IMR-90 (cell line): ENCODE results near the gene IQUB. TPM values are rescaled to one million over a fixed set of nuclear protein-coding genes. Genes with fewer than 3 reads are reported as not detected.
"Not testable (repeated sequence)": the region's sequence is repeated elsewhere in the genome, so short reads cannot be mapped to it uniquely, and the experiment has no call there.

Experiments
- ATAC-seq: fragments of 200-7000 bp; cut with Tn5 transposase; 2 replicates; pipeline ENCODE4 v1.9.1; 2020; ENCODE audit warnings: low read depth, mild to moderate bottlenecking, moderate library complexity
- BruUV-seq: library from RNA; stranded (reverse); fragments of 400-500 nt; replicated peaks from 2 replicates; lab custom pipeline; 2021; lab: Mats Ljungman, UMichigan
- CTCF ChIA-PET: fragments of 300-600 bp; formaldehyde crosslinking; extraction: SDS; loops from one replicate; lab custom pipeline; 2021; ENCODE audit warnings: antibody characterized with exemption; lab: Yijun Ruan, JAX
- POLR2A ChIA-PET: fragments of 300-600 bp; sonication (Branson Sonifier 250); formaldehyde crosslinking; loops from one replicate; lab custom pipeline; 2022; ENCODE audit warnings: antibody characterized with exemption; ENCODE audit not compliant: unreplicated experiment; lab: Charles Lee
- DNase-seq: peaks from one replicate; pipeline ENCODE4 v3.0.0; 2013
- H2AFZ ChIP-seq: replicated peaks from 2 replicates; pipeline ENCODE3; 2013; ENCODE audit warnings: low read length, mild to moderate bottlenecking; ENCODE audit not compliant: poor library complexity
- H2AK5ac ChIP-seq: 2 replicates; pipeline ENCODE4 v1.6.1; 2013; ENCODE audit warnings: low read depth, low read length, inconsistent platforms
- H2AK9ac ChIP-seq: replicated peaks from 2 replicates; pipeline ENCODE3; 2013; ENCODE audit warnings: mild to moderate bottlenecking, low read depth, low read length, moderate library complexity; ENCODE audit not compliant: poor library complexity
- H2BK120ac ChIP-seq: 2 replicates; pipeline ENCODE4 v1.6.1; 2013; ENCODE audit warnings: low read depth, low read length, inconsistent platforms
- H2BK15ac ChIP-seq: 3 replicates; pipeline ENCODE4 v1.6.1; 2013; ENCODE audit warnings: low read depth, low read length, inconsistent platforms
- H2BK20ac ChIP-seq: 2 replicates; pipeline ENCODE4 v1.6.1; 2013; ENCODE audit warnings: low read depth, mild to moderate bottlenecking, inconsistent platforms, low read length, moderate library complexity
- H2BK5ac ChIP-seq: 2 replicates; pipeline ENCODE4 v1.6.1; 2013; ENCODE audit warnings: mild to moderate bottlenecking, low read depth, low read length, inconsistent platforms; ENCODE audit not compliant: poor library complexity, severe bottlenecking
- H3K14ac ChIP-seq: replicated peaks from 2 replicates; pipeline ENCODE4 v1.6.1; 2013; ENCODE audit warnings: low read depth, low read length, inconsistent platforms
- H3K18ac ChIP-seq: 2 replicates; pipeline ENCODE4 v1.6.1; 2013; ENCODE audit warnings: low read depth, low read length, control low read depth
- H3K23ac ChIP-seq: 2 replicates; pipeline ENCODE4 v1.6.1; 2013; ENCODE audit warnings: low read depth, low read length, inconsistent platforms
- H3K27ac ChIP-seq: 2 replicates; pipeline ENCODE4 v1.5.1; 2013; ENCODE audit warnings: mild to moderate bottlenecking, control low read depth, low read length; ENCODE audit not compliant: insufficient read depth
- H3K27me3 ChIP-seq: 2 replicates; pipeline ENCODE4 v1.6.1; 2013; ENCODE audit warnings: low read length; ENCODE audit not compliant: control insufficient read depth, insufficient read depth
- H3K36me3 ChIP-seq: 2 replicates; pipeline ENCODE4 v1.6.1; 2013; ENCODE audit warnings: low read length, mixed read lengths; ENCODE audit not compliant: control insufficient read depth, insufficient read depth
- H3K4ac ChIP-seq: 2 replicates; pipeline ENCODE4 v1.6.1; 2013; ENCODE audit warnings: low read depth, low read length, inconsistent platforms
- H3K4me1 ChIP-seq: 2 replicates; pipeline ENCODE4 v1.6.1; 2013; ENCODE audit warnings: low read length, mixed read lengths; ENCODE audit not compliant: control insufficient read depth, insufficient read depth
- H3K4me2 ChIP-seq: 2 replicates; pipeline ENCODE4 v1.6.1; 2013; ENCODE audit warnings: low read depth, mild to moderate bottlenecking, control low read depth, low read length, moderate library complexity
- H3K4me3 ChIP-seq: 2 replicates; pipeline ENCODE4 v1.5.1; 2013; ENCODE audit warnings: low read depth, mild to moderate bottlenecking, control low read depth, low read length, moderate library complexity; ENCODE audit not compliant: insufficient read depth
- H3K56ac ChIP-seq: 2 replicates; pipeline ENCODE4 v1.6.1; 2013; ENCODE audit warnings: low read length, inconsistent platforms; ENCODE audit not compliant: insufficient read depth; ENCODE audit errors: extremely low read depth
- H3K79me1 ChIP-seq, 2 experiments: 2 replicates each; pipeline ENCODE4 v1.6.1; 2013; ENCODE audit warnings: low read length in 2 of 2, inconsistent platforms in 1 of 2, low read depth in 1 of 2
- H3K9ac ChIP-seq: 2 replicates; pipeline ENCODE4 v1.6.1; 2013; ENCODE audit warnings: low read depth, low read length, control low read depth
- H3K9me1 ChIP-seq: 2 replicates; pipeline ENCODE4 v1.6.1; 2013; ENCODE audit warnings: low read length, inconsistent platforms; ENCODE audit not compliant: insufficient read depth
- H3K9me3 ChIP-seq: 2 replicates; pipeline ENCODE4 v1.6.1; 2013; ENCODE audit warnings: low read length; ENCODE audit not compliant: control insufficient read depth, insufficient read depth
- H4K20me1 ChIP-seq: 2 replicates; pipeline ENCODE4 v1.6.1; 2013; ENCODE audit warnings: low read length, inconsistent platforms; ENCODE audit not compliant: insufficient read depth
- H4K5ac ChIP-seq: 2 replicates; pipeline ENCODE4 v1.6.1; 2013; ENCODE audit warnings: mild to moderate bottlenecking, low read depth, low read length, control low read depth
- H4K8ac ChIP-seq, 2 experiments: 2 replicates each; pipeline ENCODE4 v1.6.1; 2013; ENCODE audit warnings: low read depth in 2 of 2, low read length in 2 of 2, control low read depth in 1 of 2, inconsistent platforms in 1 of 2
- H4K91ac ChIP-seq: 2 replicates; pipeline ENCODE4 v1.6.1; 2013; ENCODE audit warnings: low read depth, low read length, inconsistent platforms; ENCODE audit not compliant: insufficient read depth
- CEBPB ChIP-seq: IDR thresholded peaks from 2 replicates; pipeline ENCODE4 v1.6.1; 2012; ENCODE audit warnings: low read depth, low read length, improper control_type of control experiment
- ELK1 ChIP-seq: fragments of 150-350 bp; IDR thresholded peaks from 2 replicates; pipeline ENCODE4 v1.6.1; 2016; ENCODE audit warnings: low read depth, mild to moderate bottlenecking, low read length, moderate library complexity, borderline replicate concordance
- MAZ ChIP-seq: IDR thresholded peaks from 2 replicates; pipeline ENCODE4 v1.6.1; 2012; ENCODE audit warnings: low read depth, mild to moderate bottlenecking, low read length, improper control_type of control experiment, moderate library complexity, borderline replicate concordance
- NFE2L2 ChIP-seq: fragments of 150-350 bp; IDR thresholded peaks from 2 replicates; pipeline ENCODE4 v1.6.1; 2016; ENCODE audit warnings: low read depth, mild to moderate bottlenecking, low read length
- POLR2A ChIP-seq: IDR thresholded peaks from 2 replicates; pipeline ENCODE4 v1.6.1; 2012; ENCODE audit warnings: mild to moderate bottlenecking, low read depth, low read length
- RAD21 ChIP-seq: IDR thresholded peaks from 2 replicates; pipeline ENCODE4 v1.6.1; 2012; ENCODE audit warnings: low read length, improper control_type of control experiment
- RFX5 ChIP-seq: IDR thresholded peaks from 2 replicates; pipeline ENCODE4 v1.8.0; 2012; ENCODE audit warnings: low read depth, mild to moderate bottlenecking, low read length, moderate library complexity
- SMC3 ChIP-seq: fragments of 150-350 bp; IDR thresholded peaks from 2 replicates; pipeline ENCODE4 v1.6.1; 2016; ENCODE audit warnings: low read depth, mild to moderate bottlenecking, antibody characterized with exemption, low read length, moderate library complexity
- WGBS, 2 experiments: methylation state at CpG; one replicate each; pipeline versions ENCODE4 v1.1.5 to v1.1.7; 2013; ENCODE audit warnings: missing lambda C conversion rate in 2 of 2; ENCODE audit not compliant: insufficient read length in 1 of 2; ENCODE audit errors: extremely low coverage in 2 of 2; 5-methylcytosine and 5-hydroxymethylcytosine counted together
- dilution Hi-C: fragments of 300-500 bp; cut with HindIII; formaldehyde crosslinking; loops from one replicate; pipeline ENCODE4 v1.14.3; 2018; ENCODE audit warnings: low sequenced_read_pairs; ENCODE audit not compliant: unreplicated experiment
- in situ Hi-C: fragments of 300-500 bp; cut with MboI; formaldehyde crosslinking; loops from 3 replicates; pipeline ENCODE4 v1.14.3; 2019; ENCODE audit warnings: low sequenced_read_pairs, inconsistent platforms, mixed read lengths
- intact Hi-C: fragments of 100-400 bp; cut with micrococcal nuclease; formaldehyde crosslinking; loops from 2 replicates; pipeline ENCODE4 v1.10.0; 2022
- polyA plus RNA-seq, 3 experiments: library from polyadenylated mRNA; depleted of rRNA; stranded (reverse); fragments of >200 nt; gene quantifications; 2 replicates each; pipeline ENCODE4 v1.2.3, GENCODE V29; 2012; ENCODE audit warnings: low replicate concordance in 1 of 3
- total RNA-seq: library from RNA; depleted of rRNA; stranded (reverse); fragments of >200 nt; gene quantifications from 2 replicates; pipeline ENCODE4 v1.2.3, GENCODE V29; 2012

Gene IQUB
- total and polyA plus RNA-seq, 2 of the 4 experiments (the other 2 are of a cell fraction) = 0.05 to 0.18 TPM

DNA sequence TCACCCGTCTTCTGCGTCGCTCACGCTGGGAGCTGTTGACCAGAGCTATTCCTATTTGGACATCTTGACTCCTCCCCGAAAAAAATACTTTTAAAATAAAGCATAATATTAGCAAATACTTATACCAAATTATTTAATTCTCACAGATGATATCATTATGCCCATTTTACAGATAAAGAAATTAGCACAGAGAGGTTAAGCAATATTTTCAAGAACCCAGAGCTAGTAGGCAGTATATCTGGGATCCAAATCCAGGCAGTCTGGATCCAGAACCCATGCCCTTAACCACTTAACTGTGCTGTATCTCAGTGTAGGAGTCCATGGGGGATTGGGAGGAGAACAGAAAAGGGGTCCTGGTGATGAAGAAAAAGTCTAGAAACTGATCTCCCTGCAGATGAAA, 6.1 kb downstream of the IQUB start:
- intact Hi-C loops = no loop called here
- H4K20me1 ChIP-seq = no peaks in the 10 kb centered on the region
- no peak overlapping the region for H3K4me2 ChIP-seq
- H4K8ac ChIP-seq = no peak overlapping the region
- no peak for ATAC-seq
- no peak overlapping the region for H2BK20ac ChIP-seq
- WGBS, 2 experiments = no CpG with 5 or more reads among the region's 5 CpGs
- H4K91ac ChIP-seq = no peak overlapping the region
- H3K27ac ChIP-seq = no peak overlapping the region
- no peak overlapping the region for H3K18ac ChIP-seq
- no peak overlapping the region for H3K4ac ChIP-seq
- H3K14ac ChIP-seq = no peak overlapping the region
- in situ Hi-C loops = no loop called here
- CTCF ChIA-PET = no interaction called here
- H3K9ac ChIP-seq = no peak overlapping the region
- no peak overlapping the region for H2AK5ac ChIP-seq
- no peak overlapping the region for H4K5ac ChIP-seq
- H3K56ac ChIP-seq = no peak overlapping the region
- BruUV-seq = no TSS peak
- no peaks in the 10 kb centered on the region for H3K36me3 ChIP-seq
- H3K27me3 ChIP-seq = no peaks in the 10 kb centered on the region
- H3K79me1 ChIP-seq = no peaks in the 10 kb centered on the region
- H3K4me3 ChIP-seq = no peak overlapping the region
- H2BK120ac ChIP-seq = no peak overlapping the region
- H3K9me1 ChIP-seq = no peaks in the 10 kb centered on the region
- dilution Hi-C loops = no loop called here
- no peak for TF ChIP-seq RAD21
- TF ChIP-seq RFX5 = no peak
- no peak for TF ChIP-seq NFE2L2
- no peak for TF ChIP-seq ELK1
- no peak for TF ChIP-seq SMC3
- no peak for TF ChIP-seq POLR2A
- TF ChIP-seq MAZ = no peak
- TF ChIP-seq CEBPB = no peak
- H2AFZ ChIP-seq = no peak overlapping the region
- H2BK5ac ChIP-seq = no peak overlapping the region
- no peak overlapping the region for H3K23ac ChIP-seq
- H3K4me1 ChIP-seq = no peaks in the 10 kb centered on the region
- POLR2A ChIA-PET = no interaction called here
- DNase-seq = no peak
- no peak overlapping the region for H2BK15ac ChIP-seq
- H3K9me3 ChIP-seq = no peaks in the 10 kb centered on the region
- H2AK9ac ChIP-seq = no peak overlapping the region

DNA sequence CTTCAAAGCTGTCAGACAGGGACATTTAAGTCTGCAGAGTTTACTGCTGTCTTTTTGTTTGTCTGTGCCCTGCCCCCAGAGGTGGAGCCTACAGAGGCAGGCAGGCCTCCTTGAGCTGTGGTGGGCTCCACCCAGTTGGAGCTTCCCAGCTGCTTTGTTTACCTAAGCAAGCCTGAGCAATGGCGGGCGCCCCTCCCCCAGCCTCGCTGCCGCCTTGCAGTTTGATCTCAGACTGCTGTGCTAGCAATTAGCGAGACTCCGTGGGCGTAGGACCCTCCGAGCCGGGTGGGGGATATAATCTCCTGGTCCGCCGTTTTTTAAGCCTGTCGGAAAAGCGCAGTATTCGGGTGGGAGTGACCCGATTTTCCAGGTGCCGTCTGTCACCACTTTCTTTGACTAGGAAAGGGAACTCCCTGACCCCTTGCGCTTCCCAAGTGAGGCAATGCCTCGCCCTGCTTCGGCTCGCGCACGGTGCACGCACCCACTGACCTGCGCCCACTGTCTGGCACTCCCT, 6.6 kb downstream of the IQUB start:
- H4K8ac ChIP-seq, ATAC-seq, H2BK5ac ChIP-seq, H2AK9ac ChIP-seq, H3K27me3 ChIP-seq, H2BK120ac ChIP-seq, H2BK20ac ChIP-seq, H3K27ac ChIP-seq, H3K56ac ChIP-seq, H4K5ac ChIP-seq, DNase-seq, H3K9me1 ChIP-seq, H4K91ac ChIP-seq, dilution Hi-C loops, CTCF ChIA-PET, H2AFZ ChIP-seq, H3K4ac ChIP-seq, H3K14ac ChIP-seq, H3K79me1 ChIP-seq, H3K4me2 ChIP-seq, BruUV-seq, intact Hi-C loops, H3K23ac ChIP-seq, H3K9ac ChIP-seq, H3K9me3 ChIP-seq, H3K4me1 ChIP-seq, in situ Hi-C loops, H2BK15ac ChIP-seq, H4K20me1 ChIP-seq, H3K36me3 ChIP-seq, H2AK5ac ChIP-seq, H3K4me3 ChIP-seq, POLR2A ChIA-PET, H3K18ac ChIP-seq: not testable (repeated sequence)
- no CpG with 5 or more reads among the region's 24 CpGs for WGBS, 2 experiments
